ENCODE results near the gene MYH7B.
A peak's percentile ranks its signal among the peaks of the same experiment; 100 is the strongest.

Gene MYH7B

GRCh38 chr20:34955231-34956040 is at the start of gene MYH7B, which contains the start of gene GSS:
TSS of gene MYH7B (plus strand) at chr20:34955868. CDS start at chr20:34978006, 22,138 bp downstream.
TSS of gene GSS (minus strand) at chr20:34955806. CDS start at chr20:34951852, 3,954 bp downstream.
- DNase-seq: peak; percentile 86 to 98

- peak in 1 of 2 donors; percentile 14 for DNase-seq
Measured at GRCh38 chr20:34907616-34908469, 47.8 kb upstream of the MYH7B start.

- no peak for DNase-seq
Measured at GRCh38 chr20:34915131-34915530, 40.5 kb upstream of the MYH7B start.

GRCh38 chr20:34915749-34916455 is 39.8 kb upstream of the MYH7B start:
- DNase-seq: no peak

GRCh38 chr20:34916774-34917354 is 38.8 kb upstream of the MYH7B start:
- DNase-seq: no peak

GRCh38 chr20:34920055-34920454 is 35.6 kb upstream of the MYH7B start:
- no peak for DNase-seq

- no peak for DNase-seq
Measured at GRCh38 chr20:34921436-34921835, 34.2 kb upstream of the MYH7B start.

- no peak for DNase-seq
Measured at GRCh38 chr20:34922654-34923381, 32.9 kb upstream of the MYH7B start.

- DNase-seq: no peak
Measured at GRCh38 chr20:34923414-34923813, 32.3 kb upstream of the MYH7B start.

- no peak for DNase-seq
Measured at GRCh38 chr20:34925341-34925740, 30.3 kb upstream of the MYH7B start.

- no peak for DNase-seq
Measured at GRCh38 chr20:34925981-34926380, 29.7 kb upstream of the MYH7B start.

GRCh38 chr20:34926581-34926980 is 29.1 kb upstream of the MYH7B start:
- DNase-seq: no peak

GRCh38 chr20:34927736-34928135 is 27.9 kb upstream of the MYH7B start:
- DNase-seq: no peak

- no peak for DNase-seq
Measured at GRCh38 chr20:34928411-34928810, 27.3 kb upstream of the MYH7B start.

GRCh38 chr20:34931771-34932170 is 23.9 kb upstream of the MYH7B start:
- no peak for DNase-seq

- DNase-seq: peak; percentile 64 to 67
Measured at GRCh38 chr20:34938466-34939163, 17.1 kb upstream of the MYH7B start.

GRCh38 chr20:34940081-34940481 is 15.6 kb upstream of the MYH7B start:
- DNase-seq: peak; percentile 7 to 13

GRCh38 chr20:34941226-34941625 is 14.4 kb upstream of the MYH7B start:
- DNase-seq: peak; percentile 16 to 42

- no peak for DNase-seq
Measured at GRCh38 chr20:34942301-34942700, 13.4 kb upstream of the MYH7B start.

- no peak for DNase-seq
Measured at GRCh38 chr20:34943808-34944567, 11.7 kb upstream of the MYH7B start.
